Right lung (tissue), 10 donors: ENCODE results near the gene ATP6V0D1. TPM values are rescaled to one million over a fixed set of nuclear protein-coding genes. Genes with fewer than 3 reads are reported as not detected.
"Not testable (repeated sequence)": the region's sequence is repeated elsewhere in the genome, so short reads cannot be mapped to it uniquely, and the experiment has no call there.

ENCODE experiments used
- DNase-seq, 2 donors: peaks; one replicate each; pipeline ENCODE4 v3.0.0-alpha.2; 2013
- long read RNA-seq, 8 donors: transcript quantifications; one replicate each; lab custom pipeline, GENCODE V29; 2026
- polyA plus RNA-seq, 5 donors: library from polyadenylated mRNA; unstranded; fragments of 120-200 nt; gene quantifications; one replicate each; pipeline versions ENCODE4 v1.2.1 to v1.2.3, GENCODE V29; 2013; ENCODE audit warnings: inconsistent platforms in 1 of 5, low replicate concordance in 1 of 5; ENCODE audit not compliant: insufficient read length in 5 of 5, insufficient read depth in 1 of 5

Gene ATP6V0D1
- 10 to 100 TPM; 44.5 to 73.4 (median 48.8) TPM for polyA plus RNA-seq
- long read RNA-seq, donor 1, transcript ATP6V0D1-201 (8 exons, 1,716 nt): major isoform, 28 of 29 reads
- long read RNA-seq, donor 1, partial matches to known transcripts: 0 of 29 reads
- long read RNA-seq, donor 1, other reads (novel, unspliced or antisense): 0 of 29 reads
- long read RNA-seq, donor 2, transcript ATP6V0D1-201 (8 exons, 1,716 nt): major isoform, 19 of 33 reads
- long read RNA-seq, donor 2, partial matches to known transcripts: 14 of 33 reads
- long read RNA-seq, donor 2, other reads (novel, unspliced or antisense): 0 of 33 reads
- long read RNA-seq, donor 3, transcript ATP6V0D1-201 (8 exons, 1,716 nt): major isoform, 15 of 34 reads
- long read RNA-seq, donor 3, partial matches to known transcripts: 19 of 34 reads
- long read RNA-seq, donor 3, other reads (novel, unspliced or antisense): 0 of 34 reads
- long read RNA-seq, donor 4, transcript ATP6V0D1-201 (8 exons, 1,716 nt): major isoform, 21 of 21 reads
- long read RNA-seq, donor 4, partial matches to known transcripts: 0 of 21 reads
- long read RNA-seq, donor 4, other reads (novel, unspliced or antisense): 0 of 21 reads
- long read RNA-seq, donor 5, transcript ATP6V0D1-201 (8 exons, 1,716 nt): major isoform, 21 of 22 reads
- long read RNA-seq, donor 5, partial matches to known transcripts: 0 of 22 reads
- long read RNA-seq, donor 5, other reads (novel, unspliced or antisense): 0 of 22 reads
- long read RNA-seq, donor 6, transcript ATP6V0D1-201 (8 exons, 1,716 nt): major isoform, 27 of 27 reads
- long read RNA-seq, donor 6, partial matches to known transcripts: 0 of 27 reads
- long read RNA-seq, donor 6, other reads (novel, unspliced or antisense): 0 of 27 reads
- long read RNA-seq, donor 7, transcript ATP6V0D1-201 (8 exons, 1,716 nt): major isoform, 32 of 248 reads
- long read RNA-seq, donor 7, partial matches to known transcripts: 208 of 248 reads
- long read RNA-seq, donor 7, other reads (novel, unspliced or antisense): 7 of 248 reads
- long read RNA-seq, donor 8, transcript ATP6V0D1-201 (8 exons, 1,716 nt): major isoform, 7 of 7 reads
- long read RNA-seq, donor 8, partial matches to known transcripts: 0 of 7 reads
- long read RNA-seq, donor 8, other reads (novel, unspliced or antisense): 0 of 7 reads

GRCh38 chr16:67480833-67481560 is at the start of gene ATP6V0D1:
TSS of gene ATP6V0D1 (minus strand) at chr16:67481157. CDS start at chr16:67481086, 71 bp downstream.
- peak; percentile 99 for DNase-seq

- DNase-seq: peak; percentile 59 to 70
Observed at GRCh38 chr16:67530013-67530939, 49.3 kb upstream of the ATP6V0D1 start.

DNA sequence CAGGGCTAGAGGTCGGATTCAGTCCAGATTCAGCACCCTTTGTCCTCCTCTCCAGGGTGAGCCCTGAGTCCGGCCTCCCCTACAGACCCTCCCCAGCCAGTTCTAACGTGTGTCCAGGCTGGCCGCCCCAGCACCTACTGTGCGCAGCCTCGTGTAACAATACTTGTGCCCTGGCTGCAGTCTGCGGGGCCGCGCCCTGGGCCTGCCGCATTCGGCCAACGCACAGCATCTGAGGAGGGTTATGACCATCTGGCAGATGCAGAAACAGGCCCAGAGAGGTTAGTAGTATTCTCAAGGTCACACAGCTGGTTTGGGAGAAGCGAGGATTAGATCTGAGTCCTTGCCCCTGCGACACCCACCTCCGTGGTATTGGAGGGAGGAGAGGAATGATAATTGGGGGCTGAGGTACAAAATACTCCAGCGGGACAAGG is 48.6 kb upstream of the ATP6V0D1 start:
- no peak for DNase-seq

DNA sequence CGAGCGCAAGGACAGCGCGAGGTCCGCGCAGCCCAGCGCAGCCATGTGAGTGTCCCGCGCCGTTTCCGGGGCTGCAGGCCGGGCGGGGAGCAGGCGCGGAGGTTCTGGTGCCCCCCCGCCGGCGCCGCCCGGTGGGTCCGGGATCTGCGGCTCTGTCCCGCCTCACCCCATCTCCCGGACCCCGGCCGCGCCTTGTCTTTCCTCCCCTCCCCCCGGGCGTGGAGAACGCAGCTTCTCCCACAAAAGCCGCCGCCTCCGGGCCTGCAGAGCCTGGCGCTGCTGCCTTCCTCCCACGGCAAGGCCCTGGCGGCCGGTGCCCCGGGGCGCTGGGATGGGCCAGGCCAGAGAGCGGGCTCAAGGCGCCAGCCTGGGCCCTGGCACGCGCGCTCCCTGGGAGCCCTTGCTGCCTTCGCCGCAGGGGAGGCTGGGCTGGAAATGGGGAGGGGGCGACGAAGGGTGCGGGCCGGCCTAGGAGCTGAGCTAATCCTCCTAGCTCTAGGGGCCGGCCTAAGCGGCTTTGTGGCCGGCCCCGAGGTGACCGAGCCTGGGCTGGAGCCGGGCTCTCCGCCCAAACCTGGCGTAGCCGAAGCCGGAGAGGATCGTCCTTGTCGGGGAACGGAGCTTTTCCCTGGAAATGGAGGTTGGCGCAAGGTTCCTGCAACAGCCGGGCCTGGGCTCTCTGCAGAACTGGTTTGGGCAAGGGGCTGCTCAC is 48.1 kb upstream of the ATP6V0D1 start:
- peak; percentile 31 to 47 for DNase-seq

GRCh38 chr16:67528222-67528869 is 47.4 kb upstream of the ATP6V0D1 start, which contains the start of gene RIPOR1:
TSS of gene RIPOR1 (plus strand) at chr16:67528829. CDS start at chr16:67538447, 9,618 bp downstream.
- no peak for DNase-seq

DNA sequence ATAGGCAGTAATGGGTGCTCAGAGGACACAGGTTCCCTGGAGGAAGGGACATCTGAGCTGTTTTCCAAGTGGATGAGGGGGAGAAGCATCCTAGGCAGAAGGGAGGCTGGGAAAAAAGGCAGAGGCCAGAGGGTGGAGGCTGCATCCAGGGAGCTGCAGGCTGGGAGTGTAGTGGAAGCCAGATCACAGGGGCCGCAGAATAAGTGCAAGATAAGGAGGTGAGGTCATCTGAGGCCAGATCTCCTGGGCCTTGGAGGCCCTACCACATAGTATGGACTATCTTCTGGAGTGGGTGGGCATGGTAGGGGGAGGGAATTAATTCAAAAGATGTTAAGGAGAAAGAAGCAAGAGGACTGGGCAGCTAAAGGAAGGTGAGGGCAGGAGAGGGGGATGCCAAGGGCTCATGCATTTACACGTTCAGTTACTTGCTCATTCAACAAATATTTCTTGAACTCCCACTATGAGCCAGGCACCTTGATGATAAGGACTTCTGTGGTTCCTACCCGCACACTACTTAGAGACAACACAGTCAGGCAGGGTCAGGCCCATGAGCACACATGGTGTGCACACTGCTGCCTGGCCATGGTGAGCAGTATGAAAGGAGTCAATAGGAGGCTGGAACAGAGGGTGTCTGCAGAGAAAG is 45.3 kb upstream of the ATP6V0D1 start:
- DNase-seq: no peak

- DNase-seq: no peak
Observed at GRCh38 chr16:67525176-67525860, 44.4 kb upstream of the ATP6V0D1 start.

DNA sequence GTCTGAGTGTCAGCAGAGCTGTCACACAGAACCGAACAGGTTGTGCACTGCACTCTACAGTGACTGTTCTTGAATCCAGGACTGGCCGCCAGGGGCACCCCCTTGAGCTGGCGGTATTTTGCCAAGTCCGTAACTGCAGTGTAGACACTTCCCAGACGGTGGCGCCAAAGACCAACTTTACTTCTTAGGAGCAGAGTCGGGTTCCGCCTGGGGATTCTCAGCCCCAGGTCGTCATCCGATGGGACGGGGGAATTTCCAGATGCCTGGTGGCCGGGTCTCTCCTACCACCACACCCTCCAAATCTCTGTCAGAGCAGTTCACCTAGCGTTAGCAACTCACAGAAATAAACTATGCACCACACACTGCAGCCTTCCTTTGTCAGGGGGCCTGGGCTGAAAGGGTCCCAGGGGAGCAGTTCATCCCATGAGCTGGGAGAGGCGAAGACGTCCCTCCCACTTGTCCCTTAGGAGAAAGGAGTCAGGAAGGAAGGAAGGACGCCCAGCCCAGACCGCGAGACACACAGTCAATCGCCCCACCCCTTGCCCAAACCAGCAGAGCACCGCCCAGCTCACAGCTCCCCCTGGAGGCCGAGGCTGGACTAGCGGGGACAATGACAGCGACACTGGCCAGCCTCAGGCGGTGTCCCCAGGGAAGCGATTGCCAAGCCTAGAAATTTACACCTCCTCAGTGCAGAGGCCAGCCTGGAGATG is 40.3 kb upstream of the ATP6V0D1 start:
- peak; percentile 92 to 96 for DNase-seq

DNA sequence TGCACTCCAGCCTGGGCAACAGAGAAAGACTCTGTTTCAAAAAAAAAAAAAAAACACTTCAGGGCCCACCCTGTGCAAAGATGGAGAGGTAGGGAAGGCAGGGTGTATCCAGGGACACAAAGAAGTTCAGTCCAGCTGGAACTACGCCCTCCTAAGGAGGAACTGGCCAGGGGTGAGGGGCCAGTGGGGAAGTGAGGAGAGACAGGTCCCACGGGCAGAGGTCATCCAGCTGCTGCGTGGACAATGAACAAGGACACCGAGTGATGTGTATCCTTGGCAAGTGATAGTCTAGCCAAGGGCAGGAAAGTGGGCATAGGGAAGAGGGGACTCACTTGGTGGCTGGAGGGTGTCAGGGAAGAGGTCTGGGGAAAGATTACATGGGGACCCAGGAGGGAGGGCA is 38.3 kb upstream of the ATP6V0D1 start:
- no peak for DNase-seq

- DNase-seq: no peak
Observed at GRCh38 chr16:67518676-67519075, 37.7 kb upstream of the ATP6V0D1 start.

GRCh38 chr16:67517661-67518423 is 36.9 kb upstream of the ATP6V0D1 start:
- no peak for DNase-seq

DNA sequence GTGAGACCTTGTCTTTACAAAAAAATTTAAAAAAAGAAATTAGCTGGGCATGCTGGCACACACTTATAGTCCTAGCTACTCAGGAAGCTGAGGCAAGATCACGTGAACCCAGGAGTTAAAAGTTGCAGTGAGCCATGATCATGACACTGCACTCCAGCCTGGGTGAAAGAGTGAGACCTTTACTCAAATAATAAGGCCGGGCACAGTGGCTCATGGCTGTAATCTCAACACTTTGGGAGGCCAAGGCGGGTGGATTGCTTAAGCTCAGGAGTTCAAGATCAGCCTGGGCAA is 36.1 kb upstream of the ATP6V0D1 start:
- no peak for DNase-seq

- DNase-seq: no peak
Observed at GRCh38 chr16:67516296-67517154, 35.6 kb upstream of the ATP6V0D1 start.

DNA sequence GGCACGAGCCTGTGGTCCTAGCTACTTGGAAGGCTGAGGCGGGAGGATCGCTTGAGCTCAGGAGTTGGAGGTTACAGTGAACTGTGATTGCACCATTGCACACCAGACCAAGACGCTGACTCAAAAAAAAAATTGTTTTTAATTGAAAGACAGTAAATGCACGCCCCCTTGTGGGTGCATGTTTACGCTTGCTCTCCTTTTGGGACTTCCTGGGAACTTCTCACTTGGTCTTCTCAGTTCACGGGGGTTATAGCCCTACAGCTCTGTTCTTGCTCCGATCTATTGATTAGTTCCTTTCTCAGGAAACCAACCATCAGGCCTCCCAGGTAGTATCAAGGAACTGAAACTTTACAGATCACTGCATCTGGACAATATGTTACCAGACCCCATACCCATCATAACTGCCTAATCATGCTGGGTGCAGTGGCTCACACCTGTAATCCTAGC is 33.4 kb upstream of the ATP6V0D1 start:
- peak in 1 of 2 donors; percentile 51 for DNase-seq

DNA sequence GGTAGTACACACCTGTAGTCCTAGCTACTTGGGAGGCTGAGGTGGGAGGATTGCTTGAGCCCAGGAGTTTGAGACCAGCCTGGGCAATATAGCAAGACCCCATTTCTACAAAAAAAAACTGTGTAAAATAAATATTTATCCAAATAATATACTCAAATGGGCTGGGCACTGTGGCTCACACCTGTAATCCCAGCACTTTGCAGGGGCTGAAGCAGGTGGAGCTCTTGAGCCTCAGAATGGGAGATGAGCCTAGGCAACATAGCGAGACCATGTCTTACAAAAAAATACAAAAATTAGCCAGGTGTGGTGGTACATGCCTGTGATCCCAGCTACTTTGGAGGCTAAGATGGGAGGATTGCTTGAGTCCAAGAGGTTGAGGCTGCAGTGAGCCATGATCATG is 32.9 kb upstream of the ATP6V0D1 start:
- not testable (repeated sequence) for DNase-seq
